GM10248 (cell line): ENCODE results near the gene DNAJB7.

Source experiments
- CTCF ChIA-PET: fragments of 300-600 bp; sonication (Branson Sonifier 250); formaldehyde crosslinking; extraction: SDS; loops from one replicate; lab custom pipeline; 2021; ENCODE audit warnings: antibody characterized with exemption; lab: Yijun Ruan, JAX
- POLR2A ChIA-PET: fragments of 350-650 bp; sonication (Branson Sonifier 250); formaldehyde crosslinking; extraction: SDS; loops from one replicate; lab custom pipeline; 2020; ENCODE audit warnings: antibody characterized with exemption; lab: Yijun Ruan, JAX
- DNase-seq: peaks from one replicate; pipeline ENCODE4 v3.0.0; 2012; ENCODE audit errors: extremely low spot score
- CTCF ChIP-seq: IDR thresholded peaks from 2 replicates; pipeline ENCODE4 v1.5.1; 2012; ENCODE audit warnings: mild to moderate bottlenecking, low read depth; ENCODE audit errors: extremely low read depth, missing control alignments, control extremely low read depth

DNAJB7 gene

GRCh38 chr22:40862013-40862412, at the start of gene DNAJB7:
Gene DNAJB7 (minus strand): TSS chr22:40862113. CDS start chr22:40861994, 119 bp downstream.
- DNase-seq: no peak
- ChIA-PET CTCF (interaction anchor here (2.3 kb wide), 1 partner anchor 60 kb away, joined by 5 read pairs; no protein-coding TSS in a partner anchor), POLR2A (no interaction called here)
- TF ChIP-seq CTCF: no peak

- ChIA-PET CTCF (interaction anchor here (0.8 to 6.1 kb wide), 5 partner anchors 10 to 329 kb away, joined by 3 to 46 read pairs (median 4); no protein-coding TSS in a partner anchor), POLR2A (no interaction called here)
- no peak for DNase-seq
- no peak for TF ChIP-seq CTCF
Observed at GRCh38 chr22:40908895-40909294, 47.0 kb upstream of the DNAJB7 start.

GRCh38 chr22:40904101-40904500, 42.2 kb upstream of the DNAJB7 start:
- TF ChIP-seq CTCF: no peak
- no peak for DNase-seq
- ChIA-PET POLR2A (no interaction called here), CTCF (interaction anchor here (1.1 kb wide), 1 partner anchor 18 kb away, joined by 3 read pairs; no protein-coding TSS in a partner anchor)

- DNase-seq: peak; percentile 69
- POLR2A ChIA-PET: interaction anchor here (0.6 kb wide), 1 partner anchor 558 kb away, joined by 4 read pairs; no protein-coding TSS in a partner anchor
- peak; percentile 49 for TF ChIP-seq CTCF
- CTCF ChIA-PET: interaction anchor here (0.7 to 2.7 kb wide), 45 partner anchors 9 to 862 kb away, joined by 3 to 30 read pairs (median 4); partner anchors contain the start of genes MCHR1 and XPNPEP3
Observed at GRCh38 chr22:40898850-40899357, 37.0 kb upstream of the DNAJB7 start.

GRCh38 chr22:40894417-40894816, 32.5 kb upstream of the DNAJB7 start:
- TF ChIP-seq CTCF: no peak
- DNase-seq: no peak
- ChIA-PET CTCF (interaction anchor here (1.0 to 2.1 kb wide), 4 partner anchors 10 to 313 kb away, joined by 3 to 12 read pairs (median 4); no protein-coding TSS in a partner anchor), POLR2A (interaction anchor here (0.6 kb wide), 1 partner anchor 174 kb away, joined by 7 read pairs; no protein-coding TSS in a partner anchor)

GRCh38 chr22:40890881-40891280, 29.0 kb upstream of the DNAJB7 start:
- TF ChIP-seq CTCF: no peak
- ChIA-PET CTCF (interaction anchor here (0.9 to 1.5 kb wide), 2 partner anchors 207 to 543 kb away, joined by 3 read pairs; no protein-coding TSS in a partner anchor), POLR2A (no interaction called here)
- no peak for DNase-seq
